ENCODE results near the gene RAB27A. TPM values are rescaled to one million over a fixed set of nuclear protein-coding genes. Genes with fewer than 3 reads are reported as not detected.

Gene RAB27A
- total RNA-seq, 2 experiments from 2014 or later, result 225 to 229 TPM

- CTCF ChIA-PET, result interaction anchor here (0.7 to 2.5 kb wide), 3 partner anchors 13 to 23 kb away, joined by 3 to 7 read pairs (median 4); no protein-coding TSS in a partner anchor
- POLR2A ChIA-PET, result interaction anchor here (0.6 to 0.7 kb wide), 2 partner anchors 9 to 19 kb away, joined by 3 to 9 read pairs; no protein-coding TSS in a partner anchor
Measured at GRCh38 chr15:55257938-55258337, 31.7 kb downstream of the RAB27A start.

GRCh38 chr15:55257012-55257670 is 32.5 kb downstream of the RAB27A start:
- CTCF ChIA-PET, result interaction anchor here (0.7 to 2.5 kb wide), 4 partner anchors 12 to 24 kb away, joined by 3 to 7 read pairs (median 4); no protein-coding TSS in a partner anchor
- POLR2A ChIA-PET, result interaction anchor here (0.6 to 1.0 kb wide), 4 partner anchors 10 to 35 kb away, joined by 3 to 9 read pairs (median 4); no protein-coding TSS in a partner anchor

GRCh38 chr15:55256281-55257011 is 33.2 kb downstream of the RAB27A start:
- CTCF ChIA-PET, result interaction anchor here (1.0 to 2.5 kb wide), 4 partner anchors 11 to 35 kb away, joined by 3 to 7 read pairs (median 4); no protein-coding TSS in a partner anchor
- POLR2A ChIA-PET, result interaction anchor here (0.5 to 1.3 kb wide), 6 partner anchors 11 to 37 kb away, joined by 3 to 4 read pairs (median 3); no protein-coding TSS in a partner anchor

DNA sequence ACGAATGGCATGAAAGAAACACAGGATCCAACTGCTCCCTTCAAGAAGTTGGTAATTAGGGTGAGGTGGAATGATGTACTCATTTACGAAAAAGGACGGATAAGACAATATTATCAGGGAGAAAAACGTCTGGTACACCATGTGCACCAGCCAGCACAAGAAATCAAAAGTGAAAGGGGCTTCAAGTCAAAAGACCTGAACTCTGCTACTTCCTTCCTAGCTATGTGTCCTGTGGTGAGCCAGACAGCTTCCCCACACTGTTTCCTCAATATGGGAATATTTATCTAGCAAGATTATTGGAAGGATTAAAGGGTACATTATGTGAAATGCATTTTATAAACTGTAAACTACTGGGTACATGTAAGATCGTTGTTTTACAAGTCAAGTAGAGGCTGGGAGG is 33.9 kb downstream of the RAB27A start:
- POLR2A ChIA-PET, result interaction anchor here (1.0 to 1.3 kb wide), 3 partner anchors 14 to 27 kb away, joined by 3 to 4 read pairs (median 3); no protein-coding TSS in a partner anchor
- CTCF ChIA-PET, result interaction anchor here (1.0 to 2.5 kb wide), 3 partner anchors 11 to 34 kb away, joined by 3 to 7 read pairs (median 4); no protein-coding TSS in a partner anchor

DNA sequence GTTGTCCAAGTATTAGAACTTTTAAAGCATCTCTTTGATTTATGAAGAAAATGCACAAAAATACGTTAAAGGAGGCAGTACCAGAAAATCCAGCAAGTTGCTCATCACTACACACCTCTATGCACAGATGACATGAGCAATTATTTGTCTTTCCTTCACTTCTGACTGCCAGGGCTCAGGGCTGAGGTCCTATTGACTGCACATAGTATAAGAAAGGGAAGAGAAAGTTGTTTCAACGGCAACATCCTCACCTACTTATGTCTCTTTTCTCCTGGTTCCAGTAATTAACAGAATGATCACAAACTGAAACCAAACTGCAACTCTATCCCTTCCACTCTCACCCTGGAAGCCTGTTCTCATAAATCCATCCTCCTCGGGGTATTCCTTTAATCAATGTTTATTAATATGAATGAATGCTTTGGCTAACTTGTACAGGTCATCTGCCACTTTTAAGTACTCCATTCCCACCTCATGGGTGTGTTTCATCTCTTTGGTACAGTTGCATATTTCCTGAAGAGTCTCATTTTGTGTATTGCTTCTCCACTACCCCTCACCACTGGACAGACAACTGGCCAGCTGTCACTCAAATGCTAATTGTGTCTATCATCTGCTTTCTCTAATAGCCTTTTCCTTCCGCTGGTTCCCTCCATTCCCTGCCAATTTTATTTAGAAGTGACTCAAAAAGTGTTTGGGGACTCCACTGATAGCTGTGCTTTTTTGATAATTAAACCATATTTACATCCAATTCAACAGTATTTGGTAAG is 34.5 kb downstream of the RAB27A start:
- ChIA-PET CTCF (no interaction called here), POLR2A (interaction anchor here (0.6 to 1.3 kb wide), 2 partner anchors 27 to 1108 kb away, joined by 3 read pairs; no protein-coding TSS in a partner anchor)

- ChIA-PET CTCF (interaction anchor here (0.8 to 1.8 kb wide), 2 partner anchors 21 to 35 kb away, joined by 3 read pairs; no protein-coding TSS in a partner anchor), POLR2A (interaction anchor here (0.7 to 1.0 kb wide), 3 partner anchors 8 to 57 kb away, joined by 3 to 6 read pairs (median 4); partner anchors contain the start of gene RSL24D1)
Measured at GRCh38 chr15:55253580-55253979, 36.0 kb downstream of the RAB27A start.

DNA sequence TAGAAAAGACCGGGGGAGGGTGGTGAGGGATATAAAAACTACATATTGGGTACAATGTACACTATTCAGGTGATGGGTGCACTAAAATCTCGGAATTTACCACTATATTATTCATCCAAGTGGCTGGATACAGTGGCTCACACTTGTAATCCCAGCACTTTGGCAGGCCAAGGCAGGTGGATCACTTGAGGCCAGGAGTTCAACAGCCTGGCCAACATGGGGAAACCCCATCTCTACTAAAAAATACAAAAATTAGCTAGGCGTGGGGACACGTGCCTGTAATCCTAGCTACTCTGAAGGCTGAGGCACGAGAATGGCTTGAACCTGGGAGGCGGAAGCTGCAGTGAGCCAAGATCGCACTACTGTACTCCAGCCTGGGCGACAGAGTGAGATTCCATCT is 37.4 kb downstream of the RAB27A start:
- ChIA-PET POLR2A (interaction anchor here (0.6 to 0.8 kb wide), 3 partner anchors 15 to 30 kb away, joined by 3 to 5 read pairs (median 4); no protein-coding TSS in a partner anchor), CTCF (interaction anchor here (0.9 to 1.8 kb wide), 3 partner anchors 10 to 39 kb away, joined by 3 read pairs; no protein-coding TSS in a partner anchor)

GRCh38 chr15:55250941-55251340 is 38.7 kb downstream of the RAB27A start:
- POLR2A ChIA-PET, result interaction anchor here (0.6 to 1.2 kb wide), 5 partner anchors 13 to 35 kb away, joined by 3 to 6 read pairs (median 5); no protein-coding TSS in a partner anchor
- CTCF ChIA-PET, result interaction anchor here (0.8 to 1.4 kb wide), 3 partner anchors 8 to 26 kb away, joined by 3 to 4 read pairs (median 3); no protein-coding TSS in a partner anchor

GRCh38 chr15:55250392-55250791 is 39.2 kb downstream of the RAB27A start:
- POLR2A ChIA-PET, result interaction anchor here (0.6 to 1.2 kb wide), 5 partner anchors 12 to 35 kb away, joined by 3 to 6 read pairs (median 5); no protein-coding TSS in a partner anchor

DNA sequence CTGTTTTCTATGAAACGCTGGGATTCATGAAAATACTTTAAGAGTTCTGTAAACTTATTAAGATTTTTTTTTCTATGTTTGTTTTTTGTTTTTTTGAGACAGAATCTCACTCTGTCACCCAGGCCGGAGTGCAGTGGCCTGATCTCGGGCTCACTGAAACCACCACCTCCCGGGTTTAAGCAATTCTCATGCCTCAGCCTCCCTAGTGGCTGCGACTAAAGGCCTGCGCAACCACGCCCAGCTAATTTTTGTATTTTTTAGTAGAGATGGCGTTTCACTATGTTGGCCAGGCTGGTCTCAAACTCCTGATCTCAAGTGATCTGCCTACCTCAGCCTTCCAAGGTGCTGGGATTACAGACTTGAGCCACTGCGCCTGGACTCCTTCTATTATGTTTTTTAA is 39.7 kb downstream of the RAB27A start:
- ChIA-PET CTCF (interaction anchor here (1.4 kb wide), 1 partner anchor 27 kb away, joined by 3 read pairs; no protein-coding TSS in a partner anchor), POLR2A (interaction anchor here (1.1 to 1.2 kb wide), 2 partner anchors 11 to 17 kb away, joined by 5 read pairs; no protein-coding TSS in a partner anchor)

More at GRCh38 chr15:55250392-55250791, 39.2 kb downstream of the RAB27A start:
- CTCF ChIA-PET, result interaction anchor here (1.3 to 1.4 kb wide), 2 partner anchors 19 to 27 kb away, joined by 3 read pairs; no protein-coding TSS in a partner anchor

DNA sequence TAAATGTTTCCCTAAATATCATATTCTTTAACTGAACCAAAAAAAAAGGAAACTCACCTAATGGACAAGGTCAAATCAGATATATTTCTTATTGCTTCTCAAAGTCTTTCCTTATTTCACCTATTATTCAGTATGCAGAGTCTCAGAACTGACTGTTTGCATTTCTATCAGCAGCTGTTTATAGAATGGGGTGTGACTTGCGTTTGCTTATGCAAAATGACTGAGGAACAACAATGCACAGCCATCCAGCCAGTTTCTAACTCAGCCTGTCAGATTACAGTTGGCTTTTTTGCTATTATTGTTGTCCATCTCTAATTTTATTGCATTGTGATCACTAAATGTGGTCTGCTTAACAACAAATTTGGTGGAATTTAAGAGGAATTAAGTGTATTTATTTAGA is 40.7 kb downstream of the RAB27A start:
- CTCF ChIA-PET, result interaction anchor here (1.2 kb wide), 1 partner anchor 23 kb away, joined by 5 read pairs; no protein-coding TSS in a partner anchor
- POLR2A ChIA-PET, result interaction anchor here (0.9 kb wide), 1 partner anchor 11 kb away, joined by 3 read pairs; no protein-coding TSS in a partner anchor

- POLR2A ChIA-PET, result no interaction called here
- CTCF ChIA-PET, result interaction anchor here (1.2 kb wide), 1 partner anchor 24 kb away, joined by 5 read pairs; no protein-coding TSS in a partner anchor
Measured at GRCh38 chr15:55247766-55248427, 41.7 kb downstream of the RAB27A start.

GRCh38 chr15:55247311-55247710 is 42.3 kb downstream of the RAB27A start:
- ChIA-PET CTCF (interaction anchor here (1.1 to 1.2 kb wide), 2 partner anchors 9 to 24 kb away, joined by 3 to 5 read pairs; no protein-coding TSS in a partner anchor), POLR2A (interaction anchor here (0.6 kb wide), 1 partner anchor 14 kb away, joined by 5 read pairs; no protein-coding TSS in a partner anchor)

DNA sequence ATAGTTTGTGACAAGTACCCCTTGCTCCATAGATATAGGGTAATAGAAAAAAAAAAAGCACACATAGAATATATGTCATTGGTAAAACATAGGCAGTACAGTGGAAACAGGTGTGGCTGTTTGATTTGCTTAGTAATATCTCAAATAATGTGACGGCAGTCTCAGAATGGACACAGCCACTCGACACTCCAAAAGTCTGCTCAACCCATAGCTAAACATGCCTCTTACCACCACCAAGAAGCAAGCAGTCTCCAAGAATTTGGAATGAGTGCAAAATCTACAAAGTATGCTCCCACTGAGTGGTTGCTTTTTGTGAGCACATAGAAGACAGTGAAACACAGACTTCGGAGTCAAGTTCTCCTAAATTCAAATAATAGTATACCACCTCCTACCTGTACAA is 43.0 kb downstream of the RAB27A start:
- ChIA-PET CTCF (interaction anchor here (1.1 kb wide), 1 partner anchor 8 kb away, joined by 3 read pairs; no protein-coding TSS in a partner anchor), POLR2A (interaction anchor here (0.8 kb wide), 1 partner anchor 9 kb away, joined by 4 read pairs; no protein-coding TSS in a partner anchor)

GRCh38 chr15:55245059-55245458 is 44.6 kb downstream of the RAB27A start:
- CTCF ChIA-PET, result interaction anchor here (1.4 to 2.5 kb wide), 2 partner anchors 12 to 22 kb away, joined by 3 to 7 read pairs; no protein-coding TSS in a partner anchor
- POLR2A ChIA-PET, result interaction anchor here (0.8 to 1.7 kb wide), 2 partner anchors 8 to 22 kb away, joined by 3 to 6 read pairs; no protein-coding TSS in a partner anchor

GRCh38 chr15:55241891-55242290 is 47.7 kb downstream of the RAB27A start:
- ChIA-PET CTCF (no interaction called here), POLR2A (no interaction called here)

DNA sequence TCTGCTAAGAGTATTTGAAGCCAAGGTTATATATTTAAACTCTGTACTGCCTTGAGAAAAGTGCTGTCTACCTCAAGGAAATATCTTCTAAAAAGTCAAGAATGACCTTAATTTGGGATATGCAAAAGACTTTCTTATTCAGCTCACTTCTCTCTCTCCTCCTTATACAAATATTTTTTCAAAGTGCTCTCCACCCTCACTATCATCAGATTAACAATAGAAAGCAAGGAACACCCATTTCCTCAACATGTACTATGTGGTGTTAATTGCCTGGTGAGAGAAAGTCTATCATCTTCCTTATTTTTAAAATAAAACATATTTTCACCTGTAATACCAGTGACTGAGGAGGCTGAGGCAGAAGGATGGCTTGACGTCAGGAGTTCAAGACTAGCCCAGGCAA is 48.4 kb downstream of the RAB27A start:
- ChIA-PET POLR2A (no interaction called here), CTCF (interaction anchor here (0.8 to 1.0 kb wide), 2 partner anchors 31 to 41 kb away, joined by 3 to 4 read pairs; no protein-coding TSS in a partner anchor)

All from activated CD8-positive, alpha-beta memory T cell treated with anti-CD3 and anti-CD28 coated beads for 36 hours (primary cell).